Coronary artery (tissue), 2 donors: ENCODE measurements around the gene ATXN1.

Experiments
- DNase-seq: peaks from one replicate; pipeline ENCODE4 v3.0.0-alpha.2; 2017; ENCODE audit warnings: low spot score
- H3K27ac ChIP-seq, 2 donors: fragments of 200-600 bp; sonication (generic); one replicate each; pipeline ENCODE4 v1.5.1; 2016 to 2019
- H3K4me3 ChIP-seq: fragments of 200-600 bp; sonication (generic); 2 replicates; pipeline ENCODE4 v1.5.1; 2016; ENCODE audit warnings: mild to moderate bottlenecking, moderate library complexity
- TF ChIP-seq, protein P1 (sequence below): fragments of 200-600 bp; sonication (generic); IDR thresholded peaks from one replicate; pipeline ENCODE4 v1.5.1; 2019; ENCODE audit warnings: antibody characterized with exemption

Gene ATXN1

GRCh38 chr6:16681260-16681873 is 79.9 kb downstream of the ATXN1 start:
- Histone ChIP-seq H3K27ac (peak overlapping the region in 1 of 2 donors; percentile 19), H3K4me3 (no peak overlapping the region)
- no peak for DNase-seq
- TF ChIP-seq, protein P1, sequence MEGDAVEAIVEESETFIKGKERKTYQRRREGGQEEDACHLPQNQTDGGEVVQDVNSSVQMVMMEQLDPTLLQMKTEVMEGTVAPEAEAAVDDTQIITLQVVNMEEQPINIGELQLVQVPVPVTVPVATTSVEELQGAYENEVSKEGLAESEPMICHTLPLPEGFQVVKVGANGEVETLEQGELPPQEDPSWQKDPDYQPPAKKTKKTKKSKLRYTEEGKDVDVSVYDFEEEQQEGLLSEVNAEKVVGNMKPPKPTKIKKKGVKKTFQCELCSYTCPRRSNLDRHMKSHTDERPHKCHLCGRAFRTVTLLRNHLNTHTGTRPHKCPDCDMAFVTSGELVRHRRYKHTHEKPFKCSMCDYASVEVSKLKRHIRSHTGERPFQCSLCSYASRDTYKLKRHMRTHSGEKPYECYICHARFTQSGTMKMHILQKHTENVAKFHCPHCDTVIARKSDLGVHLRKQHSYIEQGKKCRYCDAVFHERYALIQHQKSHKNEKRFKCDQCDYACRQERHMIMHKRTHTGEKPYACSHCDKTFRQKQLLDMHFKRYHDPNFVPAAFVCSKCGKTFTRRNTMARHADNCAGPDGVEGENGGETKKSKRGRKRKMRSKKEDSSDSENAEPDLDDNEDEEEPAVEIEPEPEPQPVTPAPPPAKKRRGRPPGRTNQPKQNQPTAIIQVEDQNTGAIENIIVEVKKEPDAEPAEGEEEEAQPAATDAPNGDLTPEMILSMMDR = no peak

DNA sequence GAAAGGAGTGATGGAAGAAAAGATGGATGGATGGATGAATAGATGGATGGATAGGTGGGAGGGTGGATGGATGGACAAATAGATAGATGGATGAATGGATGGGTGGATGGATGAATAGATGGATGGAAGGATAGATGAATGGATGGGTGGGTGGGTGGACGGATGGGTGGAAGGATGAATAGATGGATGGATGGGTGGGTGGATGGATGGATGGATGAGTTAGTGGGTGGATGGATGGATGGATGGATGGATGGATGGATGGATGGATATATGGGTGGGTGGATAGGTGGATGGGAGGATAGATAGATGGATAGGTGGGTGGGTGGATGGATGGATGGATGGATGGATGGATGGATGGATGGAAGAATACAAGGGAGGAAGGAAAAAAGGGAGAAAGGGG is 82.2 kb downstream of the ATXN1 start:
- DNase-seq = no peak
- Histone ChIP-seq H3K27ac (no peak overlapping the region), H3K4me3 (no peak overlapping the region)
- TF ChIP-seq, protein P1 = no peak

DNA sequence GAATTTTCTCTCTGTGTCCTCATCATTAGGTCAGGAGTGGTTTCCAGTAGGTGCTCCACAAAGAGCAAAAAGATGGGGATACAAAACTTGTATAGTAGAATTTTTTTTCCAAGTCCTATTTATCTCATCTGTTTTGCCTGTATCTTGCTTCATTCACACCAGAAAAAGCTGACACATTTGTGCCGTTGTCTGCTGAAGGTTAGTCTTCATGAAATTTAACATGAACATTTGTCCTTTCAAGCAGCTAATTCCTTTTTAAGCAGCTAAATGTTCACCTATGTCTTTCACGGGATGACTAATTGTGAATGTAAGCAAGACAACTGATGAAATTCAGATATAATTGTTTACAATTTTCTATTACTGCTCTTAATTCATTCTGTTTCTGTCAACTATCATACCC is 83.8 kb downstream of the ATXN1 start:
- no peak for DNase-seq
- Histone ChIP-seq H3K27ac (no peak overlapping the region), H3K4me3 (no peak overlapping the region)
- TF ChIP-seq, protein P1 = no peak

DNA sequence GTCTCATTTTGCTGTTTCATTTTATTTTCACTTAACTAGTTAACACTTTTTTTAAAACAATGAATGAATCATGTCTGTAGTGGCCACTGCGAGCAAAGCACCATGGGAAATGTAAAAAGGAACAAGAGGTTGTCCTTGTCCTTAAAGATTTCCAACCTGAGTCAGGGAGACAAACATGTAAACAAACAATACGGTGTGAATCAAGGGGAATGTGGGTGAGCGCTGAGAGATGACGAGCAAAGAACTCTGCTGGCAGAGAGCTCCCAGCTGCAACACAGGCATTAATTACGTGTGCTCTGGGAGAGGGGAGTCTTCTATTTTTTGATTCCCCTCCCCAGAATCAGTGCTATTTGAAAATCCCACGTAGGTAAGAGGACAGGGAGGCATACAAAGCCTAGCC is 84.3 kb downstream of the ATXN1 start:
- no peak for DNase-seq
- TF ChIP-seq, protein P1 = no peak
- Histone ChIP-seq H3K27ac (no peak overlapping the region), H3K4me3 (no peak overlapping the region)

DNA sequence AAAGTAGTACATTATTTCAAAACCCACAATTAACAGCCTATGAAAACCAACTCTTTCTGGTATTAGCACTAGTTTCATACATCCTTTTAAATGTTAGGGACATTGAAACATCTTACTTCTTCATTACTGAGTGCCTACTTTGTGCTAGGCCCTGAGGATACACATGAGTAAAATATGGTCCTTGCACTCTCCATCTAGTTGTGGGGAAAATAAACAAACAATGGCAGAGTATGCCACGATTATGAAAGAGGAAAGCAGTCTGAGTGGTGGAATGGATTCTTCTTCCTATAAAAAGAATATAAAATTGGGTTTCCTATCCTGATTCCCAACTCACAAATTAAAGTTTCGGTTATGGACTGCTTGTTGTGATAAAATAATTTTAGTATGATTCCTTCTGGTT is 84.9 kb downstream of the ATXN1 start:
- no peak overlapping the region for H3K4me3 ChIP-seq
- TF ChIP-seq, protein P1 = no peak
- no peak for DNase-seq
- no peak overlapping the region for H3K27ac ChIP-seq

DNA sequence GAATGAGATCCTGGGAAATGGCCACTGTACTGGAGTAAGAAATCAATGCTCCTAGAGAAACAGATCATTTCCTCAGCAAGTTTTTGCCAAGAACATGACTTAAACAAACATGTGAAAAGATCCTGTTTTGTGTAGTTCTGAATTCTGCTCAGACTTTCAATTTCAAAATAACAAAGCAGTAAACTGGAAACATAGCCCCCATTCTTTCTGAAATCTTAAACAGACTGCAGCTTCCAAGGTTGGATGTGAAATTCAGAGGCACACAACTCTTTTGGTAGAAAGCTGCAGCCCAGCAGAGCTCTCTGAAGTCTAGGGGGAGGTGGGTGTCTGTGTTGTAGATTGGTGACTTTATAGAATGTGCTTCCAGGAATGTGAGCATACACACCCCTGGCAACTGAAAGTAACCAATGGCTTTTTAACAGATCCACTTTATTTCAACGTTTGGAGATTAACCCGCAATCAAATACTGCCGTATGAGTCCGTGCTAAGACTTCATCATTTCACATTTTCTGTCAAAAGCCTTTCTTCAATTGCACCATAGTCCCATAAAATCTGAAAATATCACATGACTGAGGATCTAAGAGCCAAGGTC is 86.4 kb downstream of the ATXN1 start:
- TF ChIP-seq, protein P1 = no peak
- Histone ChIP-seq H3K27ac (no peak overlapping the region), H3K4me3 (no peak overlapping the region)
- DNase-seq = no peak
